Osteoblast (primary cell): Measurements from ENCODE around the gene DPP6. TPM values are rescaled to one million over a fixed set of nuclear protein-coding genes. Genes with fewer than 3 reads are reported as not detected.
A peak's percentile ranks its signal among the peaks of the same experiment; 100 is the strongest.

Source experiments
- DNase-seq: peaks from one replicate; pipeline ENCODE4 v3.0.0; 2011; ENCODE audit warnings: low spot score, mixed read lengths; ENCODE audit not compliant: insufficient read length; ENCODE audit errors: missing footprints
- H2AFZ ChIP-seq: 2 replicates; pipeline ENCODE4 v1.6.0; 2011; ENCODE audit warnings: mild to moderate bottlenecking, low read length
- H3K27ac ChIP-seq: 2 replicates; pipeline ENCODE4 v1.5.1; 2011; ENCODE audit warnings: mild to moderate bottlenecking, low read depth, low read length, moderate library complexity
- H3K27me3 ChIP-seq: 2 replicates; pipeline ENCODE4 v1.6.0; 2012; ENCODE audit warnings: mild to moderate bottlenecking, control low read depth, inconsistent platforms, low read length, moderate library complexity; ENCODE audit not compliant: insufficient read depth
- H3K36me3 ChIP-seq: 2 replicates; pipeline ENCODE4 v1.5.1; 2011; ENCODE audit warnings: mild to moderate bottlenecking, low read length, control low read depth, moderate library complexity; ENCODE audit not compliant: insufficient read depth
- H3K4me1 ChIP-seq: 2 replicates; pipeline ENCODE4 v1.5.1; 2011; ENCODE audit warnings: mild to moderate bottlenecking, low read length, control low read depth, moderate library complexity; ENCODE audit not compliant: insufficient read depth
- H3K4me2 ChIP-seq: 2 replicates; pipeline ENCODE4 v1.6.0; 2011; ENCODE audit warnings: mild to moderate bottlenecking, low read length; ENCODE audit not compliant: insufficient read depth
- H3K4me3 ChIP-seq: fragments of 200-600 bp; sonication (generic); 3 replicates; pipeline ENCODE4 v1.5.1; 2012; ENCODE audit warnings: mild to moderate bottlenecking, low read length, inconsistent platforms; ENCODE audit not compliant: insufficient read depth
- H3K79me2 ChIP-seq: 2 replicates; pipeline ENCODE4 v1.6.0; 2012; ENCODE audit warnings: mild to moderate bottlenecking, low read length, control low read depth, inconsistent platforms; ENCODE audit not compliant: insufficient read depth
- H3K9me3 ChIP-seq: 2 replicates; pipeline ENCODE4 v1.5.1; 2011; ENCODE audit warnings: low read depth, low read length, control low read depth
- H4K20me1 ChIP-seq: 2 replicates; pipeline ENCODE4 v1.6.0; 2012; ENCODE audit warnings: mild to moderate bottlenecking, low read length, control low read depth; ENCODE audit not compliant: insufficient read depth
- CTCF ChIP-seq: IDR thresholded peaks from 2 replicates; pipeline ENCODE4 v1.5.1; 2011; ENCODE audit warnings: mild to moderate bottlenecking, low read depth, low read length, moderate library complexity; ENCODE audit errors: extremely low read depth
- total RNA-seq: library from RNA; depleted of rRNA; stranded (reverse); fragments of >200 nt; gene quantifications from 2 replicates; pipeline ENCODE4 v1.2.3, GENCODE V29; 2012

The DPP6 gene
- total RNA-seq, 1 donor: not detected

- Histone ChIP-seq H3K4me3 (no peak overlapping the region), H2AFZ (no peak overlapping the region), H3K27me3 (no peaks in the 10 kb centered on the region), H3K9me3 (no peaks in the 10 kb centered on the region), H3K36me3 (no peaks in the 10 kb centered on the region), H3K27ac (no peak overlapping the region), H3K4me2 (no peak overlapping the region), H3K79me2 (no peaks in the 10 kb centered on the region), H3K4me1 (no peaks in the 10 kb centered on the region), H4K20me1 (no peaks in the 10 kb centered on the region)
- TF ChIP-seq CTCF: no peak
- peak; percentile 70 for DNase-seq
Measured at GRCh38 chr7:154871928-154872750, 819.9 kb downstream of the DPP6 start.

- H2AFZ ChIP-seq: no peak overlapping the region
- H3K9me3 ChIP-seq: no peaks in the 10 kb centered on the region
Measured at GRCh38 chr7:154872811-154873499, 820.8 kb downstream of the DPP6 start.

GRCh38 chr7:154873500-154874121 lies 821.4 kb downstream of the DPP6 start:
- DNase-seq: no peak
- no peak overlapping the region for H3K27ac ChIP-seq
- H4K20me1 ChIP-seq: no peaks in the 10 kb centered on the region
- no peak overlapping the region for H2AFZ ChIP-seq
- no peak overlapping the region for H3K4me3 ChIP-seq
- H3K36me3 ChIP-seq: no peaks in the 10 kb centered on the region
- no peaks in the 10 kb centered on the region for H3K9me3 ChIP-seq
- no peaks in the 10 kb centered on the region for H3K4me1 ChIP-seq
- no peak for TF ChIP-seq CTCF
- H3K27me3 ChIP-seq: no peaks in the 10 kb centered on the region
- no peaks in the 10 kb centered on the region for H3K79me2 ChIP-seq
- H3K4me2 ChIP-seq: no peak overlapping the region

More at GRCh38 chr7:154872811-154873499, 820.8 kb downstream of the DPP6 start:
- peak; percentile 31 for DNase-seq
- Histone ChIP-seq H4K20me1 (no peaks in the 10 kb centered on the region), H3K27ac (no peak overlapping the region), H3K4me1 (no peaks in the 10 kb centered on the region), H3K27me3 (no peaks in the 10 kb centered on the region), H3K36me3 (no peaks in the 10 kb centered on the region), H3K4me3 (no peak overlapping the region), H3K79me2 (no peaks in the 10 kb centered on the region), H3K4me2 (no peak overlapping the region)
- no peak for TF ChIP-seq CTCF
